Measurements from ENCODE around the gene C16orf78. TPM values are rescaled to one million over a fixed set of nuclear protein-coding genes. Genes with fewer than 3 reads are reported as not detected.
A peak's percentile ranks its signal among the peaks of the same experiment; 100 is the strongest.

Gene C16orf78
- total and polyA plus RNA-seq, 11 donors: not detected

- Histone ChIP-seq H3K27ac (no peak overlapping the region), H3K4me1 (peaks cover 0 to 21% (median 16%) of the 10 kb centered on the region in 12 donors), H3K27me3 (peaks cover 0 to 6% (median 0%) of the 10 kb centered on the region in 9 donors), H3K9me3 (no peaks in the 10 kb centered on the region), H3K4me3 (no peak overlapping the region), H3K36me3 (no peaks in the 10 kb centered on the region)
- DNase-seq (no peak), ATAC-seq (peak in 1 of 4 donors; percentile 33)
- no peak for TF ChIP-seq POLR2A (IDR thresholded peaks at IDR 0.05)
- TF ChIP-seq CTCF (IDR thresholded peaks at IDR 0.05): no peak
- intact Hi-C loops (cut with DNase I): loop anchor here in 2 of 10 donors (5.0 kb wide), 1 partner anchor 49 kb away; no protein-coding TSS in a partner anchor
- WGBS, 4 donors: 87 to 90% (median 88%) methylated on average over 9 of the region's 9 CpGs
These were observed 70.0 kb downstream of the C16orf78 start for GRCh38 chr16:49443576-49443975.

- no peak for TF ChIP-seq CTCF (IDR thresholded peaks at IDR 0.05)
- no peak for TF ChIP-seq POLR2A (IDR thresholded peaks at IDR 0.05)
- peaks cover 0 to 8% (median 4%) of the 10 kb centered on the region in 12 donors for H3K4me1 ChIP-seq
- intact Hi-C loops (cut with DNase I): no loop called here
- H3K4me3 ChIP-seq: no peak overlapping the region
- H3K27me3 ChIP-seq: peaks cover 0 to 6% (median 0%) of the 10 kb centered on the region in 9 donors
- H3K36me3 ChIP-seq: no peaks in the 10 kb centered on the region
- no peaks in the 10 kb centered on the region for H3K9me3 ChIP-seq
- DNase-seq: no peak
- no peak for ATAC-seq
- no peak overlapping the region for H3K27ac ChIP-seq
- 86 to 94% (median 90%) methylated on average over 2 of the region's 2 CpGs for WGBS, 4 donors
These were observed 73.2 kb downstream of the C16orf78 start for GRCh38 chr16:49446805-49447204.

Other genes with a start within 250 kb of the C16orf78 start
- gene CBLN1, start 92.0 kb upstream of the C16orf78 start, total RNA-seq: 1 to 10 TPM in 7 of 9 donors, under 1 TPM in 2; 0.32 to 4.1 (median 1.5) TPM
- gene CBLN1, start 92.0 kb upstream of the C16orf78 start, polyA plus RNA-seq: 1 to 10 TPM in 1 of 2 donors, under 1 TPM in 1; 0.24 to 1.9 TPM

Data from heart left ventricle (tissue), 16 donors.